HG02759 (cell line): ENCODE measurements around the gene PTPRM.

Source experiments
- ATAC-seq: cut with Tn5 transposase; IDR thresholded peaks from one replicate; pipeline ENCODE4 v1.9.1; 2021; ENCODE audit warnings: mild to moderate bottlenecking, moderate library complexity; ENCODE audit not compliant: unreplicated experiment

PTPRM gene

GRCh38 chr18:8367217-8367988 lies 800.3 kb downstream of the PTPRM start:
- peak; percentile 71 for ATAC-seq

GRCh38 chr18:8368512-8369217 lies 801.5 kb downstream of the PTPRM start:
- ATAC-seq: no peak

- no peak for ATAC-seq
Measured at GRCh38 chr18:8373486-8373885, 806.4 kb downstream of the PTPRM start.

GRCh38 chr18:8374676-8375075 lies 807.6 kb downstream of the PTPRM start:
- no peak for ATAC-seq

GRCh38 chr18:8375249-8375648 lies 808.1 kb downstream of the PTPRM start:
- ATAC-seq: no peak

- ATAC-seq: no peak
Measured at GRCh38 chr18:8376113-8376512, 809.0 kb downstream of the PTPRM start.

GRCh38 chr18:8379187-8379941 lies 812.2 kb downstream of the PTPRM start:
- no peak for ATAC-seq

GRCh38 chr18:8380006-8380405 lies 812.9 kb downstream of the PTPRM start:
- ATAC-seq: no peak

- ATAC-seq: no peak
Measured at GRCh38 chr18:8380926-8381325, 813.8 kb downstream of the PTPRM start.

- no peak for ATAC-seq
Measured at GRCh38 chr18:8381821-8382459, 814.8 kb downstream of the PTPRM start.

GRCh38 chr18:8385400-8385799 lies 818.3 kb downstream of the PTPRM start:
- ATAC-seq: no peak

- ATAC-seq: no peak
Measured at GRCh38 chr18:8386669-8387380, 819.7 kb downstream of the PTPRM start.

- ATAC-seq: no peak
Measured at GRCh38 chr18:8389391-8390340, 822.5 kb downstream of the PTPRM start.

GRCh38 chr18:8391068-8391467 lies 824.0 kb downstream of the PTPRM start:
- ATAC-seq: no peak

- no peak for ATAC-seq
Measured at GRCh38 chr18:8396254-8396653, 829.1 kb downstream of the PTPRM start.

- ATAC-seq: no peak
Measured at GRCh38 chr18:8397034-8397433, 829.9 kb downstream of the PTPRM start.

- ATAC-seq: no peak
Measured at GRCh38 chr18:8399138-8399537, 832.0 kb downstream of the PTPRM start.

- ATAC-seq: no peak
Measured at GRCh38 chr18:8400193-8400752, 833.2 kb downstream of the PTPRM start.

- no peak for ATAC-seq
Measured at GRCh38 chr18:8400825-8401224, 833.7 kb downstream of the PTPRM start.
